GM18951 (cell line): Measurements from ENCODE around the gene TEX19.
"Not testable (repeated sequence)": the region's sequence is repeated elsewhere in the genome, so short reads cannot be mapped to it uniquely, and the experiment has no call there.

Experiments used
- POLR2A ChIP-seq: IDR thresholded peaks from 4 replicates; pipeline ENCODE4 v1.6.1; 2011; ENCODE audit warnings: mild to moderate bottlenecking; ENCODE audit not compliant: insufficient read length, insufficient read depth; ENCODE audit errors: extremely low read depth
- in situ Hi-C: fragments of 300-500 bp; cut with MboI; formaldehyde crosslinking; loops from one replicate; pipeline ENCODE4 v1.12.0; 2022; ENCODE audit warnings: low sequenced_read_pairs, mixed read lengths, inconsistent platforms; ENCODE audit not compliant: unreplicated experiment

Gene TEX19

GRCh38 chr17:82334622-82335394 is 24.2 kb upstream of the TEX19 start:
- in situ Hi-C loops = no loop called here
- no peak for TF ChIP-seq POLR2A

GRCh38 chr17:82338858-82339633 is 20.0 kb upstream of the TEX19 start:
- TF ChIP-seq POLR2A = no peak
- in situ Hi-C loops = no loop called here

- in situ Hi-C loops = no loop called here
These were observed 19.1 kb upstream of the TEX19 start for GRCh38 chr17:82339634-82340580.

GRCh38 chr17:82342361-82343079 is 16.5 kb upstream of the TEX19 start:
- TF ChIP-seq POLR2A = no peak
- in situ Hi-C loops = no loop called here

More at GRCh38 chr17:82339634-82340580, 19.1 kb upstream of the TEX19 start:
- no peak for TF ChIP-seq POLR2A

GRCh38 chr17:82343560-82343959 is 15.5 kb upstream of the TEX19 start:
- in situ Hi-C loops = no loop called here
- no peak for TF ChIP-seq POLR2A

GRCh38 chr17:82344175-82344907 is 14.7 kb upstream of the TEX19 start:
- in situ Hi-C loops = no loop called here
- TF ChIP-seq POLR2A = no peak

- in situ Hi-C loops = no loop called here
These were observed 13.7 kb upstream of the TEX19 start for GRCh38 chr17:82345151-82345976.

GRCh38 chr17:82346342-82347300 is 12.4 kb upstream of the TEX19 start:
- TF ChIP-seq POLR2A = no peak
- in situ Hi-C loops = no loop called here

More at GRCh38 chr17:82345151-82345976, 13.7 kb upstream of the TEX19 start:
- no peak for TF ChIP-seq POLR2A

- in situ Hi-C loops = not testable (repeated sequence)
These were observed 11.1 kb upstream of the TEX19 start for GRCh38 chr17:82347994-82348393.

GRCh38 chr17:82348434-82348833 is 10.6 kb upstream of the TEX19 start:
- in situ Hi-C loops = no loop called here
- TF ChIP-seq POLR2A = no peak

GRCh38 chr17:82348866-82349265 is 10.2 kb upstream of the TEX19 start:
- no peak for TF ChIP-seq POLR2A
- in situ Hi-C loops = no loop called here
